Activated B cell treated with CpG ODN at 0.5 μM for 24 hours (primary cell): ENCODE data around the gene MEIKIN. TPM values are rescaled to one million over a fixed set of nuclear protein-coding genes. Genes with fewer than 3 reads are reported as not detected.

Experiments used
- ATAC-seq: fragments of 200-7000 bp; cut with Tn5 transposase; one replicate; pipeline ENCODE4 v1.10.0; 2021; ENCODE audit warnings: low read depth, mild to moderate bottlenecking, moderate library complexity
- CTCF ChIA-PET: fragments of 350-600 bp; sonication (Branson Sonifier 250); formaldehyde crosslinking; loops from one replicate; lab custom pipeline; 2021; ENCODE audit warnings: antibody characterized with exemption; lab: Charles Lee
- POLR2A ChIA-PET: fragments of 350-600 bp; sonication (Branson Sonifier 250); formaldehyde crosslinking; loops from one replicate; lab custom pipeline; 2021; ENCODE audit warnings: antibody characterized with exemption; lab: Charles Lee
- DNase-seq: peaks from one replicate; pipeline ENCODE4 v3.0.0; 2022
- H3K27ac Mint-ChIP-seq: one replicate; pipeline ENCODE4 v1.8.0; 2020; ENCODE audit warnings: mixed read lengths
- H3K27me3 Mint-ChIP-seq: one replicate; pipeline ENCODE4 v1.8.0; 2021; ENCODE audit warnings: mixed read lengths
- H3K36me3 Mint-ChIP-seq: one replicate; pipeline ENCODE4 v1.8.0; 2021; ENCODE audit warnings: low read depth, mixed read lengths
- H3K4me1 Mint-ChIP-seq: one replicate; pipeline ENCODE4 v1.8.0; 2021; ENCODE audit warnings: mixed read lengths
- H3K4me3 Mint-ChIP-seq: one replicate; pipeline ENCODE4 v1.8.0; 2020; ENCODE audit warnings: mild to moderate bottlenecking, mixed read lengths
- H3K9me3 Mint-ChIP-seq: one replicate; pipeline ENCODE4 v1.8.0; 2020; ENCODE audit warnings: mixed read lengths
- intact Hi-C: fragments of 100-400 bp; cut with micrococcal nuclease; formaldehyde crosslinking; loops from one replicate; pipeline ENCODE4 v1.15.1; 2024
- total RNA-seq: library from RNA; stranded (reverse); gene quantifications from 2 replicates; pipeline ENCODE4 v1.2.3, GENCODE V29; 2022
- TF ChIP-seq, protein P1 (sequence below): fragments of 200-600 bp; IDR thresholded peaks from one replicate; pipeline ENCODE4 v1.8.0; 2022; ENCODE audit warnings: antibody characterized with exemption, mild to moderate bottlenecking

The MEIKIN gene
- total RNA-seq, 1 donor from 2014 or later: not detected

DNA sequence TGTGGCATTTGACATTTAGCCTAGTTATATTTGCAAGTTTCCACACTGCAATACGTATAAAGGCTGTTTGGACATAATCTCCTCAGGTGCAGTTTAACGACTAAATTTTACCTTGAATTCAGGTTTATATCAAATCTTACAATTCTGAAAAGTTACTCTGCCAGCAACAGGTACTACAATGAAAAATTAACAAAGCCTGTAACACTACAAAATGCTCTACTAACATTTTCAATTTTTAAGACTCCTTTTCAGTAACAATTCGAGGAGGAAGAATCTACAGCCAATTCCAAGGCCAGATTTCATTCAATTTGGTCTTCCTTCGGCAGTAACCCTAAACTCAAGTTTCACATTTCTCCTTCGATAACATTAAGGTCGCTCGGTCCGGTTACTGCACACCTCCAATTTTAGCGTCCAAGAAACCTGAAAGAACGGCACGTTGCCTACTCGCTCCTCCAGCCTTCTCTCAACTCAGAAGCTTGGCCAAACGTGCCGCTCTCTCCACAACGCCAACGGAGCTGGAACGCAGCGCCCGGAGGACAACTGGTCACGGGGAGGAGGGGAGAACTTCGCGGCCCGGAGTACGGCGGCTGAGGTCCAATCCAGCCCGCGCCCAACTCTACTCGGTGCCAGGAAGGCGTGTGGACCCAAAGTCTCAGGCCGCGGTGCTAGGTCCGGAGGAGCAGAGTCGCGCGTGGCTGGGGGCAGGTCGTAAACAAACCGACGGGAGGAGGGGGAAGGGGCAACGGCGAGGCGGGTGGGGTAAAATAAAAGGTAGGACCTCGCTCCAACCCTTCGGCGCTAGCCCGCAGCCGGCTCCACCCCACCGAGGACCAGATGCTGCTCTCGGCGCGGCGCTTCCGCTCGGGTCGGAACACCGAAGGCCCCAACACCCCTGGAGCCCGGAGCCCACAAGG, 149.3 kb downstream of the MEIKIN start:
- H3K9me3 Mint-ChIP-seq: no peaks in the 10 kb centered on the region
- intact Hi-C loops: loop anchor here (2.0 to 10.0 kb wide), 7 partner anchors 51 to 1259 kb away; partner anchors contain the start of genes CDC42SE2, HSPA4, LYRM7 and RAD50
- TF ChIP-seq, protein P1, sequence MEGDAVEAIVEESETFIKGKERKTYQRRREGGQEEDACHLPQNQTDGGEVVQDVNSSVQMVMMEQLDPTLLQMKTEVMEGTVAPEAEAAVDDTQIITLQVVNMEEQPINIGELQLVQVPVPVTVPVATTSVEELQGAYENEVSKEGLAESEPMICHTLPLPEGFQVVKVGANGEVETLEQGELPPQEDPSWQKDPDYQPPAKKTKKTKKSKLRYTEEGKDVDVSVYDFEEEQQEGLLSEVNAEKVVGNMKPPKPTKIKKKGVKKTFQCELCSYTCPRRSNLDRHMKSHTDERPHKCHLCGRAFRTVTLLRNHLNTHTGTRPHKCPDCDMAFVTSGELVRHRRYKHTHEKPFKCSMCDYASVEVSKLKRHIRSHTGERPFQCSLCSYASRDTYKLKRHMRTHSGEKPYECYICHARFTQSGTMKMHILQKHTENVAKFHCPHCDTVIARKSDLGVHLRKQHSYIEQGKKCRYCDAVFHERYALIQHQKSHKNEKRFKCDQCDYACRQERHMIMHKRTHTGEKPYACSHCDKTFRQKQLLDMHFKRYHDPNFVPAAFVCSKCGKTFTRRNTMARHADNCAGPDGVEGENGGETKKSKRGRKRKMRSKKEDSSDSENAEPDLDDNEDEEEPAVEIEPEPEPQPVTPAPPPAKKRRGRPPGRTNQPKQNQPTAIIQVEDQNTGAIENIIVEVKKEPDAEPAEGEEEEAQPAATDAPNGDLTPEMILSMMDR: no peak
- ChIA-PET CTCF (no interaction called here), POLR2A (interaction anchor here (0.9 to 1.9 kb wide), 7 partner anchors 7 to 211 kb away, joined by 3 to 20 read pairs (median 4); no protein-coding TSS in a partner anchor)
- peak overlapping the region; percentile 97 for H3K4me3 Mint-ChIP-seq
- no peaks in the 10 kb centered on the region for H3K27me3 Mint-ChIP-seq
- ATAC-seq (peak; percentile 20), DNase-seq (peak; percentile 49)
- peak overlapping the region; percentile 91 for H3K27ac Mint-ChIP-seq
- peaks cover 40% of the 10 kb centered on the region for H3K4me1 Mint-ChIP-seq
- peaks cover 23% of the 10 kb centered on the region for H3K36me3 Mint-ChIP-seq

DNA sequence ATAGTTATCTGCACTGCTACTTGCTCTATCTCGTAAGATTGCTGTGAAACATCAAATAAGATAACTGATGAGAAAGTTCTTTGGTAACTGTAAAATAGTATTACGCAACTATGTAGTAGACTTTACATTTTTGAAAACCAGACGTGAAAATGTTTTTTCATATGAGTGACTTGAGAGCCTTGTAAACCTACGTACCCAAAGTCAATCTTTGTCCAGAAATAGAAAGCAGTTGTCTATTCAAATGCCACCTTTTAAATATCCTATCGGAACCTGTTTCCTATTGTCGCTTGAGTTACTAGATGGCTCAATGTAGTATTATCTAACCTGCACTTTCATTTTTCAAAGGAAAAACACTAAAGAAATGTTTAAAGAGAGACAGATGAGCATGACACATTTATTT, 150.2 kb downstream of the MEIKIN start:
- peaks cover 23% of the 10 kb centered on the region for H3K36me3 Mint-ChIP-seq
- TF ChIP-seq, protein P1: no peak
- H3K4me3 Mint-ChIP-seq: peak overlapping the region; percentile 82
- H3K27ac Mint-ChIP-seq: peak overlapping the region; percentile 75
- CTCF ChIA-PET: no interaction called here
- intact Hi-C loops: loop anchor here (5.0 to 10.0 kb wide), 5 partner anchors 50 to 1260 kb away; partner anchors contain the start of genes CDC42SE2, HSPA4 and RAD50
- ATAC-seq: no peak
- H3K9me3 Mint-ChIP-seq: no peaks in the 10 kb centered on the region
- no peaks in the 10 kb centered on the region for H3K27me3 Mint-ChIP-seq
- H3K4me1 Mint-ChIP-seq: peaks cover 48% of the 10 kb centered on the region
- no peak for DNase-seq
- POLR2A ChIA-PET: no interaction called here

DNA sequence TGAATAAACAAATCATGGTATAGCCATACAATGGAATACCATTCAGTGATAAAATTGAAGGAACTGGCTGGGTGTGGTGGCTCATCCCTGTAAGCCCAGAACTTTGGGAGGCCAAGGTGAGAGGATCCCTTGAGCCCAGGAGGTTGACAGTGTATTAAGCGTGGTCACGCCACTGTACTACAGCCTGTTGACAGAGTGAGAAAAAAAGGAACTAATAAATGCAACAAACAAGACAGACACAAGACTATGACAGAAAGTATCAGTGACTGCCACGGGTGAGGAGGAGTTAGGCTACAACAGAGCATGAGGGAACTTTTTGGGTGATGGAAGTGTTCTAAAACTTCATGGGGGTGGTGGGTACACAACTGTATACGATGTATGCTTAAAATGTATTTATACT, 150.9 kb downstream of the MEIKIN start:
- Mint-ChIP-seq H3K4me1 (peaks cover 51% of the 10 kb centered on the region), H3K36me3 (peaks cover 23% of the 10 kb centered on the region), H3K27me3 (no peaks in the 10 kb centered on the region), H3K4me3 (peak overlapping the region; percentile 82), H3K27ac (peak overlapping the region; percentile 20), H3K9me3 (no peaks in the 10 kb centered on the region)
- DNase-seq: no peak
- ATAC-seq: no peak
- TF ChIP-seq, protein P1: no peak
- ChIA-PET CTCF (no interaction called here), POLR2A (no interaction called here)
- intact Hi-C loops: loop anchor here (10.0 kb wide), 4 partner anchors 50 to 1260 kb away; partner anchors contain the start of genes CDC42SE2, HSPA4 and RAD50

DNA sequence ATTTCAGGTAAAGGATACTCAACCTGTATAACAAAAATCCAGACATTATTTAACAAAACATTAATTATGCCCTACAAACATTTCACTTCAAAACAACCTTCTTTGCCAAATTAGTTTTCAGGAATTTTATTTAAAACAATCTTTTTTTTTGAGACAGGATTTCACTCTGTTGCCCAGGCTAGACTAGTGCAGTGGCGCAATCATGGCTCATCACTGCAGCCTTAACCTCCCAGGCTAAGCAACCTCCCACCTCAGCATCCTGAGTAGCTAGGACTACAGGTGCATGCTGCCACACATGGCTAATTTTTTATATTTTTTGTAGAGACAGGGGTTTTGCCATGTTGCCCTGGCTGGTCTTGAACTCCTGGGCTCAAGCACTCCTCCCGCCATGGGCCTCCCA, 152.6 kb downstream of the MEIKIN start:
- Mint-ChIP-seq H3K27me3 (no peaks in the 10 kb centered on the region), H3K27ac (no peak overlapping the region), H3K4me3 (no peak overlapping the region), H3K36me3 (peaks cover 31% of the 10 kb centered on the region), H3K9me3 (no peaks in the 10 kb centered on the region), H3K4me1 (peaks cover 57% of the 10 kb centered on the region)
- DNase-seq (no peak), ATAC-seq (no peak)
- intact Hi-C loops: loop anchor here (10.0 kb wide), 4 partner anchors 48 to 1262 kb away; partner anchors contain the start of genes CDC42SE2, HSPA4 and RAD50
- TF ChIP-seq, protein P1: no peak
- CTCF ChIA-PET: interaction anchor here (1.0 kb wide), 1 partner anchor 204 kb away, joined by 4 read pairs; no protein-coding TSS in a partner anchor
- POLR2A ChIA-PET: no interaction called here

- H3K36me3 Mint-ChIP-seq: peaks cover 32% of the 10 kb centered on the region
- TF ChIP-seq, protein P1: no peak
- DNase-seq: no peak
- no peaks in the 10 kb centered on the region for H3K27me3 Mint-ChIP-seq
- H3K4me3 Mint-ChIP-seq: no peak overlapping the region
- peaks cover 67% of the 10 kb centered on the region for H3K4me1 Mint-ChIP-seq
- ChIA-PET CTCF (no interaction called here), POLR2A (interaction anchor here (0.7 kb wide), 1 partner anchor 1923 kb away, joined by 4 read pairs; no protein-coding TSS in a partner anchor)
- no peak overlapping the region for H3K27ac Mint-ChIP-seq
- H3K9me3 Mint-ChIP-seq: no peaks in the 10 kb centered on the region
- no peak for ATAC-seq
- intact Hi-C loops: loop anchor here (10.0 kb wide), 4 partner anchors 47 to 1263 kb away; partner anchors contain the start of genes CDC42SE2, HSPA4 and RAD50
Measured at GRCh38 chr5:131791866-131792265, 153.6 kb downstream of the MEIKIN start.
